A204.1 (cell line): ENCODE results near the gene GRM2.

Source experiments
- FAIRE-seq: peaks from 2 replicates; lab custom pipeline; 2012; peaks lifted over from hg19 to GRCh38; lab: Jason Lieb, UNC

Gene GRM2

DNA sequence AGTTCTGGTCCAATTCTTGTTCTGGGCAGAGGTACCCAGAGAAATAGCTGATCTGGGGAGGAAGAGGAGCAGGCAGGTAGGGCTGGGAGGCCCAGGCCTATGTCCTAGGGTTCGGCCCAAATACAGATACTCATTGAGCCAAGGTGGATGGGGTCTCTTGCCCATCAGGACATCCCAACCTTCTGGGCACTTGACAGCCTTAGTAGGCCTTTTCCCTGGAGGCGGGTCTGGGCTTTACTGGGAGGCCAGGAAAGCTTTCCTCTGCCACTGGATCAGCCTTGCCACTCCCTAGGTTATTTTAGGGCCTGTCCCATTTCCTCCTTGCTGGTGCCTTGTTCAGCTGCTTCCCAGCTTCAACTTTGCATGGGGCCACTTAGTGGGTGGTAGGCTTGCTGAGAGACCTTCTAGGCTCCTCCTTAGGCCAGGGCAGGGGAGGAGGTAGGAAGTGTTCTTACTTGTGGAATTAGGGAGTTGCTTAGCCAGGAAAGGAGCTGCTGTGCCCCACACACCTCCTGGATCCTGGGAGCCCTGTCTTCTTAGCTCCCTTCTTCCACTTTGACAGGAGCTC, 26.1 kb upstream of the GRM2 start:
- FAIRE-seq, result no peak

DNA sequence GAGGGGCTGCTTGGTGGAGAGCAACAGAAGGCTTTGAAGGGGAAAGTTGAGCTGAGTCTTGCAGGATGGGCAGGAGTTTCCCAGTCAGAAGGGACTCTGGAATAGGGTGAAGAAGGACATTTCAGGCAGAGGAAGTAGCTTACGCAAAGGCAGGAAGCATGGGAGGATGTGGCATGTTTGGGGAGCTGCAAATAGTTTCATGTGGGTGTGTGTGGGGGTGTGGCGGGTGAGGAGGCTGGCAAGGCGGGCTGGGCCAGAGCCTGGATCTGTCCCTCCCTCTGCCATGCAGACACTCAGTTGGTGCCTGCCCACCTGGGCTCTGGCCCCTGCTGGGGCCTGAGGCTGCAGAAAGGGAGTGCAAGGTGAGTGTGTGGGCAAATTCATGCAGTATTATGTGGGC, 25.4 kb upstream of the GRM2 start:
- FAIRE-seq, result no peak

DNA sequence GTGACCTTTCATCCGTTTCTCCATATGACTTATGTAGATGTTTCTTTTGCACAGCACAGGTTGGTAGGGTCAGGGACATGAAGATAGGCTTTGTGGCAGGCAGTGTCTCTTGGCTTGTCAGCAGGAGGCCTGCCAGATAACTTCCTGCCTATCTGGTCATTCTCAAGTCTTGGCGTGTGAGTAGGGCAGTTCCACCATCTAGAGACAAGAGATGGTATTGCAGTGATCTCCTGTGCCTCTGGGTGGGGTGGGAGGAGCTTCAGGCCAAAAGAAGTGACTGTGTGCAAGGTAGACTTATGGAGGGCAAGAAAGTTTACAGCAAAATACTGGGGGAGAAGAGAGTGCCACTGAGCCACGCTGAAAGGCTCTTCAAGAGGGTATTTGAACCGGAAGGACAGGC, 24.8 kb upstream of the GRM2 start:
- peak; percentile 65 for FAIRE-seq

DNA sequence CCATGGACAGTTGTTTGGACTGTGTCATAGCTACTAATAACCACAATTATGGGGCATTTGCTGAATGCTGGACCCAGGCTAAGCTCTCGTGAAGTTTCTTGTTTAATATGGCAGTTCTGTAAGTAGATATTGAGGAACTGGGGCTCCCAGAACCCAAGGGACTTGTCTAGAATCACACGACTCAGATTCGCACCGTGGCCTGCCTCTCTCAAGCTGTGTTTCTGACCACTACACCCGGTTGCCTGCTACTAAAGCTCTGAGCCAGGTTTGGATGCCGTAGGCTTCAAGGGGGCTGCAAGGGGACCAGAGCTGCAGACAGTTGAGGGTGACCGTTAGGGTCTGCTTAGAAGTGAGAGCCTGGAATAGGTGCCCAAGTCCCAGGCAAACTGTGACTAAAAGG, 24.3 kb upstream of the GRM2 start:
- FAIRE-seq, result no peak

DNA sequence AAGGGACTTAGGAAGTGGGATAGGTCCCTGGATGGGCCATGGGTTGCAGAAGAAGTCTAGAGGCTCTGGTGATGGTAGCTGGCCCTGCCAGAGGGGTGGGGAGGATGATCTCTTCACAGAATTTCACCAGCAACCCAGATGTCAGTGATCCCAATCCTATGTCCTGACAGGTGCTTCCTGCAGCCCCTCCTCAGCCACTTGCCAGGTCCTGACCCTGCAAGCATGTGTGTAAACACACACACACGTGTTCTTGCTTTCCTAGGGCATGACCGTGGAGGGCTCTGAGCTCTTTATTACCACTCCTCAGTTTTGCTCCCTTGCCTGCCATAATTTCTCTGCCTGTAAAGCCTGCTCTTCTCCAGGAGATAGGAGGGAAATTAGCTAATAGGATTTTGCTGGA, 23.3 kb upstream of the GRM2 start:
- FAIRE-seq, result no peak

DNA sequence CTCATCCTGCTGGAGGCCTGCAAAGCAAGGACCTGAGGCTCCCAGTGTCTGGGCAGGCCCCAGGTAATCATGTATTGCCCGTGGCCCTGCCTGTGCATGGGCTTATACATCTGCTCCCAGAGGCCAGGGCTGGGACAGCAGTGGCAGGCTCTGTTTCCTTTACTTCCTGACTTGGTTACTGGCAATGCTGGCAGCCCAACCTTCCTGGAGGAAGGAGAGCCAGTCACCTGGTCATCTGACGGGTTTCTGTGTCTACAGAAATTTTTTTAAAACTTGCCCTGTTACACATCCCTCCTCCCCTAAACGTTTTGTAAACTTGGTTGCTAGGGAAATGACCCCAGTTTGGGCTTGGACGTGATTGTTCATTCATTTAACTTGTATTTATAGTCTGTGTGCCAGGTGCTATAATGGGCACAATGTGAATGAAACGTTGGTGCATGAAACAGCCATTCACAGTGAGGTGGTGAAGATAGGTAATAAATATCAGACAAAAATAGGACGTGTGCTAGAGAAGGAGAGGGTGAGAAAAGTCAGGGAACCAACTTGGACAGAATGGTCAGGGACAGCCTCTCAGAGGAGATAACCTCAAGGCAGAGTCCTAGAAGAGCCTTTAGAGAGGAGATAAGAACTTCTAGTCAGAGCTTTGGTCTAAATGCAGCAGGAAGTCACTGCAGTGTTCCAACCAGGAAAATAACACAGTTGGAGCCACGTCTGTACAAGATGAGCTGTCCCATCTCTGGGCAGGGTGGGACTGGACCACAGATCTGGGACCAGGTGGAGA, 21.7 kb upstream of the GRM2 start:
- no peak for FAIRE-seq

DNA sequence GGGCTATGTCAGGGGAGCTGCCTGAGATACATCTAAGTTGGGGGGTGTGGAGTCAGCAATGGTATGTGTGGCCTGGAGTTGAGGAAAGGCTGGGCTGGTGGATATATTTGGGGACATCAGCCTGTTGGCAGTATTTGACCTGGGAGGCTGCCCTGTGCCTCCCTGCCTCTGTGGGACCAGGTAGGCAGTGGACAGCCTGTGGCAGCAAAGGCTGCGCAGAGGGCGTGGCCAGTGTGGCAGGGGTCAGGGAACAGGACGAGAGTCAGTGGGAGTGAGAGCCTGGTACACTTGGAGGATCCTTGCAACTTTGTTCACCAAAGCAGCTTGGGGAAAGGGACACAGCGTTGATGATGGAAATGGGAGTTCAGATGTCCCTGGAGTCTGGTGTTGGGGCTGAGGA, 20.8 kb upstream of the GRM2 start:
- no peak for FAIRE-seq

DNA sequence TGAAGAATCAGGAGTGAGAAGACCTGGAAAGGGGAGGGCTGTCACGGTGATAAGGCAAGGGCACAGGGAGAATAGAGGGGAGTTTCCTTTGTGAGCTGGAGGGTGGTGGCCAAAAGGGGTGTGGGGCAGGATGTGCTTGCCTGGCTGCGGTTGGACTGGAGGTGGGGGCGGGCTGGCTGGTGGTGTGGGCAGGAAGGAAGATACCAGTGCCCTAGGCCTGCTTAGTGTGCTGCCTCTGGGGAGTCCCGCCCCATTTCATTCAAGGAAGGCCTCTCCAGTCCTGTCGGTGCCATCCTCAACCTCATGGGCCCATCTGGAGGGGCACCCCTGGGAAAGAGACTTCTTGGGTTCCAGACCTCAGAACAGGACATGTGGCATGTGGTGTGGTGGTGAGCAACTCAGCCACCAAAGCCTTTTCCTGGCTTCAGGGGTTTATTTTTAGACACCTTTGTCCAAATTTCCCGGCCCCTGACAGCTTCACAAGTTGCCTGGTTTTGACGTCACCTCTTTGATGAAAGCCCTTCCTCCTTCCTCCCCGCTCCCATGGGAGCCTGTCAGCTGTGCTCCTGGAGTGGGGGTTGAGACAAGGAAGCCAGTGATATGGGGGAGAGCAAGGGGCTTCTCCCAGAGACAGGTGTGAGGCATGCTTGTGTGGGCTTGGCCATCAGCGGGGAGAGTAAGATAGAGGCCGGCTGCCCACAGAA, 20.2 kb upstream of the GRM2 start:
- no peak for FAIRE-seq

DNA sequence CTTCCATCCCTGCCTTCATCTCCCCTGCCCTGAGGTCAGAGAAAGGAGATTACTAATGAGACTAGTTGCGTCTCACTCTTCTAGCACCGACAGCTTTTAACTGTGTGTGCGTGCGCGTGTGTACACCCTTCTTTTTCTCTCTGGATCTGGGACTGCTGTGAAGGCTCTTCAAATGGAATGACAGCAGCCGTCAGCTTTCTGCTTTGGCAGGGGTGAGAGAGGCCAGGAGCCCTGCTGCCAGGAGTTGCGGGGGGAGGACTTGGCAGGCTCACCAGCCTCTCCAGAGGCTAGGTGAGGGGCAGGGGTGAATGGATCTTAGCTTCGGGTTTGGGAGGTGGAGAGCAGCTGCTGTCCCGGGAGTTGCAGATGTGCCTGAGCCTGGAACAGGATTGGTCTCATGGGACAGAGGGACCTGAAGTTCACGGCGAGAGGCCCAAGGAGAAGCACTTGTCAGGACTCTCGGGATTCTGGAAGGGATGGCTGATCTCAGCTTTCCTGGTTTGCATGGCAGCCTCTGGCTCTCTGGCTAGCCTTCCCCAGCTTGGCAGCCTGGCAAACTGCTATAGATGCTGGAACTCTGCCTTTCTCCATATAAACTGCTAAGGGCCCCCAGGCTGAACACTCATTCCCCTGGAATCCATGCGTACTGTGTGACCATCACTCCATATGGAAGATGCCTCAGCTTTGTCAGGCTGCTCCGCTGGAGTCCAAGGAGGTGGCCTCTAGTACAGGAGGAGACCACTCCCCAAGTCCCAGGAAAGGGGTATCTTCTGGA, 19.2 kb upstream of the GRM2 start:
- no peak for FAIRE-seq

DNA sequence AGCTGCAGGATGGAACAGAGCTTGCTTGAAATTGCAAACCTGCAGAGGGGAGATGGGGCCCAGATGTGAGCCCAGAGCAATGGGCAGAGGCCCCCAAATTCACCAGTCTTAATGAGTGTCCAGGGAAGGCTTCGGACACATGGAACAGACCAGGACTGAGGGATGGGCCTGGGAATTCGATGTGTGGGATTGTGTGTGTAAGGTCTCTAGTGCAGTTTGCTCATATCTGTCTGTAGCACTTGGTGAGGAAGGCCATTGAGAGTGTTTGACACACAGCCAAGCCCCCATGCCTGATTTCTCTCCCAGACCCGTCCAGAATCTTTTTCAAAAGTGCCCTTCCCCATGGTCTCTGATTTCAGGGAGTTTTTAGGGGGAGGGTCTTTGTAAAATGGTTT, 18.7 kb upstream of the GRM2 start:
- no peak for FAIRE-seq

DNA sequence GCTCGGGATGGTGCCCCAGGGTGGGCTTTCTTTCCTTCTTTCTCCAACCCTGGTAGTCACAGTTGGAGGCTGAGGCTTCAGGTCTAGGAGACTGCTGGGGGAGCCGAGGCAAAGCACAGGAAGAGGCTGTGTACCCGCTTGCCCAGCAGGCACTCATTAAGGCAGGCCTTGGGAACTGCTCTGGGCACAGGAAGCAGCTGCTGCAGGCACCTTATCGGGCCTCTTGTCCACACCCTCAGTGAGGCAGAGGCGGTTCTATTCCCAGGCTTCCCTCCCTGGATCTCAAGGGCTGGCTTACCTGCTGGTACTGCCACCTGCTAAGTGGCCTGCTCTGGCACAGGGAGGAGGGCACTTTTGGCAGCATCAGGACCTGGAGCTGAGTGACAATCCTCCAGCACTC, 15.8 kb upstream of the GRM2 start:
- FAIRE-seq, result no peak

DNA sequence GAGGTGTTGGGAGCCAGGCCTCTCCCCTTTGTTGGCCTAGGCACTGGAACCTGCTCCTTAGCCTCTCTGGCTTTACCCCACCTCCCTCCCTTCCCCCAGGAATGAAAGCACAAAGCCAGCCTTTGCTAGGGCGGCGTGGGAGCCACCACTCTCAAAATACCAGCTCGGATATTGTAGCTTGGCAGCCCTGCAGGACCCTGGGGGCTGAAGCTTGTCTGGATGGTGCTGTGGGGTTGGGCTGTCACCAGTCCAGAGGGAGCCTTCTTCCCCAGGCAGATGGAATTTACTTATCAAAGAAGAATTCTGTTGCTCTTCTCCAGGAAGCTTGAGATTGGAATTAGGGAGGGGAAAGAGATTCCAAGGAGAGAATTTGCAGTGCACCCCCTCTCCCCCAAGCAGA, 14.9 kb upstream of the GRM2 start:
- no peak for FAIRE-seq

DNA sequence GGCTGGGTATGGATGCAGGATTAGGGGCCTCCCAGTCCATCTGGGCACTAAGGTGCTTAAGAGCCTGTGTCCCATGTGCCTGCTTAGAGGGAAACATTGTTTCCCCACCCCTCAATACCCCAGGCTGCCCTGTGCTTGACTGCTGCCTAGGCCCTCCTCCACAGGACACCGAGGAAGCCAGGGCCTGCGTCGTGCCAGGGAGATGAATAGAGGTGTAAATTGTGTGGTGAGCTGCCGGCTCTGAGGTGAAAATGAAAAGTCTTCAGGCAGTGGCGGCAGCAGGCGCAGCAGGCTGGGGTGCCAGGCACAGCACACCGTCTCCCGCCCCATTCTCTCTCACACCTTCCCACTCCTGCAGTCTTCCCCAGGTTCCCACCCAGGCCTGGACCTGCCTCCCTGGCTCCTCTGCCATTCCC, 13.9 kb upstream of the GRM2 start:
- FAIRE-seq, result no peak

DNA sequence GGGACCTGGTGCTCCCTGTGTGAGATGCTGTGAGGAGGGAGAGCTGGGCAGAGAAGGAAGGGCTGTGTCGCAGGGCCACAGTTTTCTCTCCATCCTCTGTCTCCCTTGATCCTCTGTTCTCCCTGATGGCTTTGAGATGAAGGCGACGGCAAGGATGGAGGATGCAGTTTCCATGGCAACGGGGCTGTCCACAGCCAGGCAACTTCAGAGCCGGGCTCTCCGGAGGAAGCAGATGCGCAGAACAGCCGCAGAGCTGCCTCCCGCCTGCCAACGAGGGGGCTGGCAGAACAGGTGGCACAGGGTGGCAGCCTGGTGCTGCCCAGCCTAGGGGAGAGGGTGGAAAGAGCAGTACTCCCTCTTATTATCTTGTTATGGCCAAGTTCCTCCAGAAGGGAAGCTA, 9.9 kb upstream of the GRM2 start:
- no peak for FAIRE-seq

DNA sequence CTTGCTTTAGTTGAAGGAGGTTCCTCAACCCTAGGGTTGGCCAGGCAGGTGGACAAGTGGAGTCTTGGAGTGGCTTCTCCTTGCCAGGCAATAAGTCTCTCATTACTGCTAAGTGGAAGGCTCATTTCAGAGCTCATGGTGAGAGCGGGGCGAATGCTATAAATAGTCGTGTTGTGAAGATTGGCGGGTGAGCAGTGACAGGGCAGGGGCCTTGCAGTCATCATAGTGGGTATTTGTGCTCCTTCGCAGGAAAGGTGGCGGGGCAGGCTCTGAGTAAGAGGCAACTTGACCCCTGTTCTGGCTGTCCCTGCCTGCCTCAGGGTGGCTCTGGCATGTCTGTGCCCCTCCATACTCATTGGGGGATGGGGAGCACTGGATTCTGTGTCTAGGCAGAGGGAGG, 8.7 kb upstream of the GRM2 start:
- FAIRE-seq, result no peak

DNA sequence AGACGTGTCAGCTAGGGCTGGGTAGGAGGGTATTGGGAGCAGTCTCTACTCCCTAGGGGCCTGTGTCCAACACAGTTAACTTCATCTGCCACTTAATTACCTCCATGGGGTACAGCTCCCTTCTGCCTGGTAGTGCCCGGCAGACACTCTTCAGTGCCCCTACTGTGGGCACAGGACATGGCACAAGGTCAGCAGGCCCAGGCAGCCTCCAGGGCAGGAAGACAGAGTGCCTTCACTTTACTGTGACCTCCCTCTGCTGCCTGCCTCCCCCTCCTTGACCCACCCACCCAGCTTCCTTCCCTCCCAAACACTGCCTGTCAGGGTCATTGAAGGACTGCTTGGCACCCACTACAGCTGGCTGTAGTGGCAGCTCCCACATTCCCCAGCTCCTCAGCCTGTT, 6.5 kb upstream of the GRM2 start:
- no peak for FAIRE-seq

DNA sequence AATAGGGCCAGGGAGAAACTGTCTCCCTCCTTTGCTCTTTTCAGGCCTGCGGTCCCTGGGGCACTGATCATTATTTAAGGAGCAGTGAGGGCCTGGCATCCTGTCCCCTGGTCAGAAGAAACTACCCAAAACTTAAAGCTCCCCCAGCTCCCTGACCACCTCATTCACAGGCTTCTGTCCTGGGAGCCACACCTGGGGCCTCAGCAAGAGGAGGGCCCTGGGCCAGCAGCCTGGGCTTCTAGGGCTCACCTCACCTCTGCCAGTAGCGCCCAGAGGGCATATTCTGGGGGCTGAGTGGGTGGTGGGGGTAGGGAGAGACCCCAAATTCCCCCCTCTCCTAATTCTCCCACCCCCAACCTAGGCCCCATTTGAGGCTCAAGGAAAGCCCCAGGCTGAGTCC, 4.7 kb upstream of the GRM2 start:
- FAIRE-seq, result no peak

DNA sequence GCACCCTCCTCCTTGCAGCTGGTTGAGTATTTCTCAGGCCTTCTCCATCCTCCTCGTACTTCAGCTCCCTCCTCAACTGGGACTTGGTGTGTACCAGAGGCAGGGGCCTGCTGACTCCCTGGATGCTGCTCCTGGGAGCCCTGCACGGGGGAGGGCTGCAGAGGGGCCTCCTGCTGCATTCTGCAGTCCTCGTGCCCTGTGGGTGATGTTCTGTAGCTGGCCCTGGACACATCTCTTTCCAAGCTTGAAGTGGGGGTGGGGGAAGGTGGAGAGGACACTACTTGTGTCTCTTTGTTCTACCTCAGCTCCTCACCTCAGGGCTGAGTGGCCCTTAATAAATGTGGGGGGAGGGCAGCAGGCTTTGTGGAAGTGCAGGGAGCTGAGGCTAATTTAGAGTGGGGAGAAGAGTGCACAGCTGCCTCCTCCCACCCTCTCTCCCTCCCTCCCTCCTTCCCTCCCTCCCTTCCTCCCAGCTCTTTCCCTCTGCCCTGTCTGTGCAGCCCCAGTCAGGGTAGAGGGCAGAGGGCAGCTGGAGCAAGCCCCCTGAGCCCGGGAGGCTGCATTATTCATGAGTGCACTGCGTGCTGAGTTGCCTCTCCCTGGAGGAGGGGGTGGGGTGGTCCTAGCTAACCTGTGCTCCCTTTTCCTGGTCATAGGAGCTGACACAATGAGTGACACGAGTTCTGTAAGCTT, 3.7 kb upstream of the GRM2 start:
- no peak for FAIRE-seq

DNA sequence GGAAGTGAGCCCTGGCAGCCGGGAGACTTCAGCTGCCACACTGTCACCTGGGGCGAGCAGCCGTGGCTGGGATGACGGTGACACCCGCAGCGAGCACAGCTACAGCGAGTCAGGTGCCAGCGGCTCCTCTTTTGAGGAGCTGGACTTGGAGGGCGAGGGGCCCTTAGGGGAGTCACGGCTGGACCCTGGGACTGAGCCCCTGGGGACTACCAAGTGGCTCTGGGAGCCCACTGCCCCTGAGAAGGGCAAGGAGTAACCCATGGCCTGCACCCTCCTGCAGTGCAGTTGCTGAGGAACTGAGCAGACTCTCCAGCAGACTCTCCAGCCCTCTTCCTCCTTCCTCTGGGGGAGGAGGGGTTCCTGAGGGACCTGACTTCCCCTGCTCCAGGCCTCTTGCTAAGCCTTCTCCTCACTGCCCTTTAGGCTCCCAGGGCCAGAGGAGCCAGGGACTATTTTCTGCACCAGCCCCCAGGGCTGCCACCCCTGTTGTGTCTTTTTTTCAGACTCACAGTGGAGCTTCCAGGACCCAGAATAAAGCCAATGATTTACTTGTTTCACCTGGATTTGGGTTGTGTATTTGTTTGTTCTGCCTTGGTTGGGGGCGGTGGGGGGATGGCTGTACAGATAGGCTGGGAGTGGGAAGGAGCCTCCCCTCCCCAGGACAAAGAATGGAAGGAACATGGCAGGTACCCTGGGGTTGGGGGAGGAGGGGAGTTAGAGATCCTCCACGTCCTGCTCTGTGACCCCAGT, 2.9 kb upstream of the GRM2 start:
- no peak for FAIRE-seq

DNA sequence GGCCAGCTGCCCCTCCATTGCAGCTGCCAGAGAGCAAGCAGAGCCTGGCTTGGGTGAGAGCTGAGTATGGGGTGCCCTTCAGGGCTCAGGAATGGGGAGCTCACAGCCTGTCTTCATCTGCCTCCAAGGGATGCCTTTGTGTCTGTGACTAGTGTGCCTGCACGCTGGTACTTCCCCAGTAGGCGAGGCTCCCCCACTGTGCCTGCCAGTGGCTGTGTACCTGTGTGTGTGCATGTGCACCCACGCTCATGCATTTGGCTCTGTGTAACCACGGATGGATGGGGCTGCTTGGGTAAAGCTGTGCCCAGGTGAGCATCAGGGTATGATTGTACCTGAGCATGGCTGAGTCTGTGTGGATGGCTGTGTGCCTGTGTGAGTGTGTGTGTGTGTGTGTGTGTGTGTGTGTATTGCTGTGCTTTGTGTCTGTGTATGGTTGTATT, 2.3 kb upstream of the GRM2 start:
- no peak for FAIRE-seq

DNA sequence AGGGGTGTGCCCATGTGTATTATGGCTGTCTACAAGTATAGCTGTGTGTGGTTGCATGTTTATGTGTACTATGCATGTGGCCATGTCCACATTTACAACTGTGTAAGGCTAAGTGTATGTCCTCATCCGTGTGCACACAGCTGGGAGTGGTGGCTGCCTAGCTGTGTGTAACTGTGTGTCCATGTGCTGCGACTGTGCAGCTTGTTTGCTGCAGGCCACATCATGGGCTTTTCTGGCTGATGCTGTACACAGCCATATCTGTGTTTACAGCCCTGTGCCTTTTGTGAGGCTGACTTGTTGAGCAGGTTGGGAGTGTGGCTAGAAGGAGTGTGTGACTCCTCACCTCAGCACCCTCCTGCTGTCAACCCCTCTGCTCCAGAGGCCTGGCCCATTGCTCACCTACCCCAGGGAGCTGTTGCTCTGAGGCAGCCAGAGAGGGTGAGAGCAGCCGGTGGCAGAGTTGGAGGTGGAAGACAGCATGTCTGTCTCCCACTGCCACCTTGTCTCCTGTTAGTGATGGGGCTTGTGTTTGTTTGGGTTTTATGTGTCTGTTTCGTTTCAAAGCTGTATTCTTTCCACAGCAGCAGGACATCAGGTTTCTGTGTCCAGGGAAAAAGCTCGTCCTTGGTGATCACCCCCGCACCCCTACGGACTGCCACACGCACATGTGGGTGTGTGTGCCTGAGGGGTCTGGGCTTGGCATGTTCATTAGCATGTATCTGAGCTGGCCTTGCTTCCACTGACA, 1.4 kb upstream of the GRM2 start:
- FAIRE-seq, result no peak
